ENCODE data around the gene FOXI3.

FOXI3 gene

GRCh38 chr2:88452565-88452905, at the start of gene FOXI3:
FOXI3 (minus strand) TSS chr2:88452693; CDS start chr2:88452535, 158 bp downstream.
- DNase-seq, result no peak

GRCh38 chr2:88500691-88501090, 48.2 kb upstream of the FOXI3 start:
- no peak for DNase-seq

GRCh38 chr2:88499204-88499603, 46.7 kb upstream of the FOXI3 start:
- no peak for DNase-seq

GRCh38 chr2:88493481-88493880, 41.0 kb upstream of the FOXI3 start:
- DNase-seq, result no peak

GRCh38 chr2:88492002-88492401, 39.5 kb upstream of the FOXI3 start:
- DNase-seq, result no peak

GRCh38 chr2:88489181-88489580, 36.7 kb upstream of the FOXI3 start:
- DNase-seq, result no peak

- DNase-seq, result no peak
Measured at GRCh38 chr2:88483200-88483599, 30.7 kb upstream of the FOXI3 start.

- no peak for DNase-seq
Measured at GRCh38 chr2:88481691-88482336, 29.3 kb upstream of the FOXI3 start.

GRCh38 chr2:88472811-88473210, 20.3 kb upstream of the FOXI3 start:
- DNase-seq, result no peak

GRCh38 chr2:88471083-88471942, 18.8 kb upstream of the FOXI3 start:
- DNase-seq, result peak in 2 of 56 donors; percentile 2 to 13

GRCh38 chr2:88469202-88470114, 17.0 kb upstream of the FOXI3 start:
- DNase-seq, result no peak

GRCh38 chr2:88464153-88464552, 11.7 kb upstream of the FOXI3 start:
- DNase-seq, result no peak

GRCh38 chr2:88458633-88459032, 6.1 kb upstream of the FOXI3 start:
- no peak for DNase-seq

GRCh38 chr2:88452980-88453582, 588 bp upstream of the FOXI3 start:
- DNase-seq, result no peak

- DNase-seq, result no peak
Measured at GRCh38 chr2:88451811-88452564, 505 bp downstream of the FOXI3 start.

- no peak for DNase-seq
Measured at GRCh38 chr2:88450925-88451810, 1.3 kb downstream of the FOXI3 start.

- DNase-seq, result no peak
Measured at GRCh38 chr2:88450186-88450585, 2.3 kb downstream of the FOXI3 start.

- DNase-seq, result no peak
Measured at GRCh38 chr2:88448248-88448647, 4.2 kb downstream of the FOXI3 start.

GRCh38 chr2:88443353-88443938, 9.0 kb downstream of the FOXI3 start:
- DNase-seq, result no peak
